Inflammatory macrophage treated with lipopolysaccharide for 1 hour (primary cell): ENCODE results near the gene VDR.
A peak's percentile ranks its signal among the peaks of the same experiment; 100 is the strongest.

Experiments
- DNase-seq, 2 donors: peaks; one replicate each; pipeline ENCODE4 v3.0.0-alpha.2; 2020 to 2022

The VDR gene

GRCh38 chr12:47927346-47927745, 22.6 kb upstream of the VDR start:
- no peak for DNase-seq

GRCh38 chr12:47921907-47922306, 17.1 kb upstream of the VDR start:
- no peak for DNase-seq

- DNase-seq: no peak
Measured at GRCh38 chr12:47920913-47921312, 16.1 kb upstream of the VDR start.

- no peak for DNase-seq
Measured at GRCh38 chr12:47913081-47913480, 8.3 kb upstream of the VDR start.

GRCh38 chr12:47912556-47912955, 7.8 kb upstream of the VDR start:
- no peak for DNase-seq

GRCh38 chr12:47910981-47911380, 6.2 kb upstream of the VDR start:
- DNase-seq: no peak

GRCh38 chr12:47910486-47910885, 5.7 kb upstream of the VDR start:
- DNase-seq: no peak

- no peak for DNase-seq
Measured at GRCh38 chr12:47909839-47910465, 5.2 kb upstream of the VDR start.

- DNase-seq: no peak
Measured at GRCh38 chr12:47908738-47909137, 3.9 kb upstream of the VDR start.

- no peak for DNase-seq
Measured at GRCh38 chr12:47907851-47908454, 3.2 kb upstream of the VDR start.

GRCh38 chr12:47903927-47904712, 674 bp downstream of the VDR start:
- peak; percentile 68 to 71 for DNase-seq

GRCh38 chr12:47903151-47903611, 1.6 kb downstream of the VDR start:
- no peak for DNase-seq

- DNase-seq: no peak
Measured at GRCh38 chr12:47902131-47902639, 2.6 kb downstream of the VDR start.

GRCh38 chr12:47901718-47902093, 3.1 kb downstream of the VDR start:
- no peak for DNase-seq

GRCh38 chr12:47901063-47901717, 3.6 kb downstream of the VDR start:
- DNase-seq: peak; percentile 55 to 56

GRCh38 chr12:47900131-47901062, 4.4 kb downstream of the VDR start:
- DNase-seq: peak; percentile 72 to 84

- DNase-seq: no peak
Measured at GRCh38 chr12:47899466-47899865, 5.3 kb downstream of the VDR start.

- no peak for DNase-seq
Measured at GRCh38 chr12:47896633-47897032, 8.2 kb downstream of the VDR start.

- DNase-seq: no peak
Measured at GRCh38 chr12:47896022-47896421, 8.8 kb downstream of the VDR start.

GRCh38 chr12:47894652-47895051, 10.1 kb downstream of the VDR start:
- no peak for DNase-seq

- DNase-seq: no peak
Measured at GRCh38 chr12:47894068-47894467, 10.7 kb downstream of the VDR start.

- DNase-seq: no peak
Measured at GRCh38 chr12:47892819-47893218, 12.0 kb downstream of the VDR start.
